GM12874 (cell line): ENCODE measurements around the gene MEGF11.

Source experiments
- CTCF ChIP-seq: IDR thresholded peaks from 2 replicates; pipeline ENCODE4 v1.5.1; 2011; ENCODE audit warnings: low read depth, mild to moderate bottlenecking, control low read depth, low read length, moderate library complexity; ENCODE audit not compliant: insufficient read depth

Gene MEGF11

DNA sequence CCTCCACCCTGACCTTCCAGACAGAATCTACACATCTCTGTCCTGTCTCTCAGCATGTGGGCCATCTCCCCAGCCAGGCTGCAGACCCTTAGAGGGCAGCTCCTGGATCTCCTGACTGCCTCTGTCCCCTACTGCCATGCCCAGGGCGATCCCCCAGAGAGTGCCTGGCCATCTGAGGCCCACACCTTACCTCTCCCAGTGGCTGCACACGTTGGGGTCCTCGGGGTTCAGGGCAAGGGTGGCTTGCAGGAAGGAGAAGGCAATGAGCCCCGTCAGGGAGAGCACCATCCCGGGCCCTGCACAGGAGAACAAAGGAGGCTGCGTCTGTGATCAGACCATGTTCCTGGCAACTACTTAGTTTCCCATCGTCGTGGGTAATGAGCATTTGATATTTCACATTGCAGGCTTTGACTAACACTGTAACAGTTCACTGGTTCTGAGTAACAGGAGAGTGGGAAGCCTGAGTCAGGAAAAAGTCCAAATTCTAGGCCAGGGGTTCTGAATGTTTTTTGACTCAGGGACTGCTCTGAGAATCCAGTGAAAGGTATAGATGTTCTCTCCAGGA is 125.4 kb downstream of the MEGF11 start:
- no peak for TF ChIP-seq CTCF

GRCh38 chr15:66126456-66126855 is 127.1 kb downstream of the MEGF11 start:
- TF ChIP-seq CTCF = no peak

DNA sequence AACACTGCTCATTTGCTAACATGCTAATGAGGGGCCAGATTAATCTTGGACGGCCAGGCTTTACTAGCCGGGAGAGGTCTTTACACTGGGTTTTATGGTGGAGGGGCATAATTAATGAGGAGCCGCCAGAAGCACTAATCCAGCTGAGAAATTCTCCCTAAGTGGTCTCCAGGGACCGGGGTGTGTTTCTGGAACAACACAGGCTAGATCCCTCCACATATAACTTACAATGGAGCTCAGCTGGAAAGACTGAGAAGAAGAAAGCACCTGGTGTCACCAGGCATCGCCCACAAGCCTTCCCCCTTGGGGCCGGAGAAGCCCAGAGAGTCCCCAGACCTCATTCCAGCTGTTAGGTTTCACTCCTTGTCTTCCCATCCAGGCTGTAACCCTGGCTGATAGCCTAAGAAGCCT is 127.5 kb downstream of the MEGF11 start:
- TF ChIP-seq CTCF = no peak

DNA sequence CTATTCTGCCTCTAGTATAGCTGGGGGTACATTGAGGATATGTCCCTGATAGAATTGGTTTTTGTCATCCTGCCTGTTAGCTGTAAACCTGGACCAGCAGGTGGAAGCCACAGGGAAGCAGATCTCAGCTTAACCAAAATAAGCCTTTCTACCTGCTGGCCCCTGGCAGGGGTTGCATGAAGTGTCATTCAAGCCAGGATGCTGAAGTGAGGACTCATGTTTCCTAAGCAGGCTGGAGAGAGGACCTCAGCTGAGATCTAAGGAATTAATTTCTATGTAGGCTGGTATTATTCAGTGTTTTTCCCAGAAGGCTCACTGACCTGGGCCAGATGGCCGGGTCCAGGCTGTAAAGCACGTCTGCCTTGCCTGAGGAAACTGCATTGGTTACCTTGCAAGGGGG is 128.9 kb downstream of the MEGF11 start:
- no peak for TF ChIP-seq CTCF

DNA sequence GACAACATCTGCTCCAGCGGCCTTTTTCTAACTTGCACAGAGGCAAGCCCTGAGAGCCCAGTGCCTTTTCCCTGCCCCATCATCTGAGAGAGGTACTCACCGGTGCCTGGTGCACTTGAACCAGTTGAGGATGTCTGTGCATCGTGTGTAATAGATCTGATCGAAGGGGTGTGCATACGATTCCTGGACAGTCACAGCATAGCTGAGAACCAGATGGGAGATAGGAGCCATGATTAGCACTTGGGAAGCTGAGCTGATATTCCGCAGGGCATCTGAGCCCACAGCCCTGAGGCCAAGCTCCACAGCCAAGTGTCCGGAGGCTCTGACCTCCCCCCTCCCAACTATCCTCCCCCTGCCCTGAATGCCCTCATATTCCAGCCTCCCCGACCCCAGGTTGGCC is 129.8 kb downstream of the MEGF11 start:
- no peak for TF ChIP-seq CTCF

DNA sequence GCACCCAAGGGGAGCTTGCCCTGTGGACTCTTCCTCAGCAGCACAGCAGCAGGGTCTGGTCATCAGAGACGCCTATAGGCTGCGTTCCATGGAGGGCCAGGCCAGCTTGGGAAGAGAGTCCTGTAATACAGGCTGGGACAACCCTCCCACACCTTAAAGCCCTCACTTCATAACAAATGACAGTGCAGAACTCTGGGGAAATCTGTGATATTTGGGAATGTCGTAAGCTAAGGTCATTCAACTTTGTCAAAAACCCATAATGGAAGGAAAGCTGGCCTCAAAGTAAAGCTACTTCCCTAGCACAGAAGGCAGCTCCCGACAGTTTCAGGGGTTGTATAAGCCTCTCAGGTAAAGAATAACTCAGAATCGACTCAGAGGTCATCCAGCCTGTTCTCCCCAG is 133.1 kb downstream of the MEGF11 start:
- TF ChIP-seq CTCF = no peak

DNA sequence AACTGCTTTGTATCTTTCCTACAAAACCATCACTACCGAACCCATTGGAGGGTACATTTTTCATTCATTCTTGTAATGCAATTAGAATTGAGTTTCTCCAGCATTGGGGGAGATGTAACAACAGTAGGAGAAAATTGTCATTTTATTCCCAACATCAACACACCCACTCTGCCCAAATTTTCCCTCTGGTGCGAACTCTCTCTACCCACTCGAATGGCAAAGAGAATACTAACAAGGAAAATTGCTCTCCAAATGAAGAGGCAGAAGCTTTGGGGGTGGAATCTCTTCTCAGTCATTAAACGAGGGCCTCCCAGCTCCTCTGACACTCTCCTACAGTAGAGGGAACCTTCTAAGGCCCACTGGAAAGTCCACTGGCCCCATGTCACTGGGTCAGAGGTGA is 135.7 kb downstream of the MEGF11 start:
- no peak for TF ChIP-seq CTCF
